ENCODE results near the gene AKT1S1. TPM values are rescaled to one million over a fixed set of nuclear protein-coding genes. Genes with fewer than 3 reads are reported as not detected.
"Not testable (repeated sequence)": the region's sequence is repeated elsewhere in the genome, so short reads cannot be mapped to it uniquely, and the experiment has no call there.

The AKT1S1 gene
- total RNA-seq, 1 donor from 2014 or later, result 33.5 TPM

DNA sequence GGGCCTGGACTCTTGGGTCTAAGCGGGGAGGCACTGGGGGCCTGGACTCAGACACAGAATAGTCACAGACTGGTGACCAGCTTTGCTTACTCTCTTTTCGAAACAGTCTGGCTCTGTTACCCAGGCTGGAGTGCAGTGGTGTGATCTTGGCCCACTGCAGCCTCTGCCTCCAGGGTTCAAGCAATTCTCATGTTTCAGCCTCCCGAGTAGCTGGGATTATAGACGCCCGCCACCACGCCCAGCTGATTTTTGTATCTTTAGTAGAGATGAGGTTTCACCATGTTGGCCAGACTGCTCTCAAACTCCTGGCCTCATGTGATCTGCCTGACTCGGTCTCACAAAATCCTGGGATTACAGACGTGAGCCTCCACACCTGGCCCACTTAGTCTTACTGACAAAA, 48.0 kb downstream of the AKT1S1 start:
- Mint-ChIP-seq H3K36me3 (ENCODE audit: low read depth) (peaks cover 18% of the 10 kb centered on the region), H3K9me3 (no peaks in the 10 kb centered on the region), H3K4me3 (no peak overlapping the region), H3K27me3 (no peaks in the 10 kb centered on the region), H3K27ac (no peak overlapping the region), H3K4me1 (peaks cover 6% of the 10 kb centered on the region)
- intact Hi-C loops (cut with micrococcal nuclease), result no loop called here
- no peak for DNase-seq

DNA sequence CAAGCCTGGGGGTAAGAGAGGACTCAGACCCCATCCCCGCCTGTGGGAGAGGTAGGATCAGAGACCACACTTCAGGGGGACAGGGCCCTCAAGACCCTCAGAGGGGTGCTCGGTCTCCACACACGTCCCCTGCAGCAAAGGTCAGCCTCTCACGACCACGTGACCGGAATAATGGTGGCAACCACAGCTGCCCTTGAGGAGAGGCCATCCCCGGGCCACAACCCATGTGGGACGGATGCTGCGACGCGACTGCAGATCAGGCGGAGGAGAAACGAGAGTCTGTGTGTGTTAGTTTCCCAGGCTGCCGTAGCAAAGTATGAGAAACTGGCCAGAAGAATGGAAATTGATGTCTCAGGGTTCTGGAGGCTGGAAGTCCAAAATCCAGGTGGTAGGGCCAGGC, 50.1 kb downstream of the AKT1S1 start:
- H3K4me1 Mint-ChIP-seq, result peaks cover 1% of the 10 kb centered on the region
- H3K27me3 Mint-ChIP-seq, result no peaks in the 10 kb centered on the region
- intact Hi-C loops (cut with micrococcal nuclease), result no loop called here
- no peak overlapping the region for H3K27ac Mint-ChIP-seq
- no peak for DNase-seq
- H3K9me3 Mint-ChIP-seq, result no peaks in the 10 kb centered on the region
- H3K36me3 Mint-ChIP-seq (ENCODE audit: low read depth), result peaks cover 17% of the 10 kb centered on the region
- H3K4me3 Mint-ChIP-seq, result no peak overlapping the region

DNA sequence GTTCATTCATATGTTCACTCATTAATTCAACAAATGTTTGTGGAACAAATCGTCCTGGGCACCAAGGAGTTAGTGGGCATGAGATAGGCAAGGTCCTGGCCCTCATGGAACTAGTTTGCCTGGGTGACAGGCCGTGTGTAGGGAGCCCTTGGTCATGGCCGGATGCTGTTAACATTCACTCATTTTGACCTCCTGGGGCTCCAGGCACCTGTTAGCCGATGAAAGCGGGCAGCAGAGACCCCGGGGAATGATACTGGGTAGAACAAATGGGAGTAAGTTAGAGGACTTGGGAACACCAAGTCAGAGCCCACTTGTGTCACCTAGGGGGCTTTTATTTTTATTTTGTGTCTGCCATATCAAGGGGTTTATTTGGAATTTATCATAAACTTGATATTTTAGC, 52.5 kb downstream of the AKT1S1 start:
- H3K27ac Mint-ChIP-seq, result no peak overlapping the region
- peaks cover 6% of the 10 kb centered on the region for H3K4me1 Mint-ChIP-seq
- intact Hi-C loops (cut with micrococcal nuclease), result no loop called here
- peaks cover 12% of the 10 kb centered on the region for H3K36me3 Mint-ChIP-seq (ENCODE audit: low read depth)
- no peak overlapping the region for H3K4me3 Mint-ChIP-seq
- H3K27me3 Mint-ChIP-seq, result no peaks in the 10 kb centered on the region
- H3K9me3 Mint-ChIP-seq, result no peaks in the 10 kb centered on the region
- no peak for DNase-seq

DNA sequence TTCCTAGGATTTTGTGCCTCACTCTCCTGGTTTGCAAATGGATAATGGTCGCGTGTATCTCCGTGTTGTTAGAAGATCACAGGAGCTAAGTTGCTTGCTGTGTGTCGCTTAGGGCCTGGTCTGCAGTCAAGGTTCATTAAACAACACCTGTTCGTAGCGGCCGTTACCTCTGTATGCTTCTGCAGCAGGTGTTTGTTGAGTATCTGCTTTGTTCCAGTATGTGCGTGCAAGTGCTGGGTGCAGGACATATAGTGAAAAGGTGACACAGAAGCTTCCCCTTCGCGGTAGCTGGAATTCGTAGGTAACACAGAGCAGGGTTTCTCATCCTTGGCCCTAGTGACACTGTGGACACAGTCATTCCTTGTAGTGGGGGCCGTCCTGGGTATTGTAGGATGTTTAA, 53.7 kb downstream of the AKT1S1 start:
- no peak for DNase-seq
- Mint-ChIP-seq H3K27ac (no peak overlapping the region), H3K4me3 (no peak overlapping the region), H3K36me3 (ENCODE audit: low read depth) (peaks cover 12% of the 10 kb centered on the region), H3K4me1 (peaks cover 12% of the 10 kb centered on the region), H3K9me3 (no peaks in the 10 kb centered on the region), H3K27me3 (no peaks in the 10 kb centered on the region)
- intact Hi-C loops (cut with micrococcal nuclease), result no loop called here

DNA sequence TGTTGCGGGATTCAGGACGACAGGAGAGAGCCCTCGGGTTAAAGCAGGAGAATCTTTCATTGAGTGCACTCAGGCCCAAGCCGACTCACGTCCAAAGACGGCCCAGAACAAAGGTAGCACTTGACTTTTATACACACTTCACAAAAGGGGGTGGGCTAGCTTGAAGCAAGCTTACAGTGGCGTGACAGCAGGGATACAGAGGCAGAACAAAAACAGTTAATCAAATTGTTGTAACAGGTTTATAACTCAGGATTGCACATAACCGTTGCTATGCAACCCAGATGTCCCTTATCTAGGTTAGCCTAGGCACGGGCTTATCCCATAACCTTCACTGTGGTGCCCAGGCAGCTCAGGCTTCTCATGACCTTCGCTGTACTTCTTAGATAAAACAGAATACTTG, 57.0 kb downstream of the AKT1S1 start:
- H3K9me3 Mint-ChIP-seq, result no peaks in the 10 kb centered on the region
- H3K27me3 Mint-ChIP-seq, result peaks cover 2% of the 10 kb centered on the region
- H3K36me3 Mint-ChIP-seq (ENCODE audit: low read depth), result peaks cover 8% of the 10 kb centered on the region
- H3K4me1 Mint-ChIP-seq, result peaks cover 14% of the 10 kb centered on the region
- no peak overlapping the region for H3K27ac Mint-ChIP-seq
- no peak overlapping the region for H3K4me3 Mint-ChIP-seq
- DNase-seq, result no peak
- intact Hi-C loops (cut with micrococcal nuclease), result no loop called here

DNA sequence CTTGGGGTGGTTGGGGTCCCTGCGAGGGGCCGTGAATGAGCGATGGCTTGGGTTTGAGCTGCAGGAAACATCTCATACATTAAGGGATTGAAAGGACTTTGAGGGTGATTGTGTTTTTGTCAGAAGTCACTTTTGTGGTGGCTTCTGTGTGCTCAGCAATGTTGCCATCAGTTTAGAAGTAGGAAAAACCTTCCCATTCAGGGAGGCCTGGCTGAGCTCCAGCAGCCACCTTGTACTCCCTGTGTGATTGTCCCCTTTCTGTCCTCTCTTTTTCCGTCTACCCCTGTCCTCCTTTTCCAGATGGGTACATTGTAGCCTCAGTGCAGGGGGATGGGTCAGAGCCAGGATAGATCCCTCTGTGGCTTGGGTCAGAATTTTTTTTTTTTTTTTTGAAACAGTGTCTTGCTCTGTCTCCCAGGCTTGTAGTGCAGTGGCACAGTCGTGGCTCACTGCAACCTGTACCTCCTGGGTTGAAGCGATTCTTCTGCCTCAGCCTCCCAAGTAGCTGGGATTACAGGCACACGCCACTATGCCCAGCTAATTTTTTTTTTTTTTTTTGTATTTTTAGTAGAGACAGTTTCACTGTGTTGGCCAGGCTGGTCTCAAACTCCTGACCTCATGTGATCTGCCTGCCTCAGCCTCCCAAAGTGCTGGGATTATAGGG, 57.6 kb downstream of the AKT1S1 start:
- H3K9me3 Mint-ChIP-seq; intact Hi-C loops (cut with micrococcal nuclease); DNase-seq; H3K27me3 Mint-ChIP-seq; H3K36me3 Mint-ChIP-seq (ENCODE audit: low read depth): not testable (repeated sequence)
- peaks cover 14% of the 10 kb centered on the region for H3K4me1 Mint-ChIP-seq
- peak overlapping the region; percentile 88 for H3K4me3 Mint-ChIP-seq
- peak overlapping the region; percentile 92 for H3K27ac Mint-ChIP-seq

Other genes starting within 250 kb of the AKT1S1 start
- 4.1 and 5.0 TPM in 2 replicates for gene RRAS, start 237.2 kb downstream of the AKT1S1 start, total RNA-seq
- gene SCAF1, start 235.1 kb downstream of the AKT1S1 start, total RNA-seq, result 75.0 and 84.9 TPM in 2 replicates
- gene IRF3, start 211.5 kb downstream of the AKT1S1 start, total RNA-seq, result 146 and 151 TPM in 2 replicates
- gene BCL2L12, start 211.4 kb downstream of the AKT1S1 start, total RNA-seq, result 69.3 and 72.0 TPM in 2 replicates
- 510 and 512 TPM in 2 replicates for gene PRMT1, start 200.1 kb downstream of the AKT1S1 start, total RNA-seq
- 8.4 and 8.6 TPM in 2 replicates for gene ADM5, start 187.8 kb downstream of the AKT1S1 start, total RNA-seq
- 3.4 and 3.6 TPM in 2 replicates for gene CPT1C, start 186.2 kb downstream of the AKT1S1 start, total RNA-seq
- gene TSKS, start 114.0 kb downstream of the AKT1S1 start, total RNA-seq, result 0.92 and 1.6 TPM in 2 replicates
- 61.8 and 68.0 TPM in 2 replicates for gene AP2A1, start 110.4 kb downstream of the AKT1S1 start, total RNA-seq
- 16.2 and 16.4 TPM in 2 replicates for gene FUZ, start 64.1 kb downstream of the AKT1S1 start, total RNA-seq
- gene MED25, start 59.1 kb downstream of the AKT1S1 start, total RNA-seq, result 49.1 and 51.5 TPM in 2 replicates
- 121 and 124 TPM in 2 replicates for gene PTOV1, start 26.2 kb downstream of the AKT1S1 start, total RNA-seq
- gene PNKP, start 9.8 kb downstream of the AKT1S1 start, total RNA-seq, result 123 and 124 TPM in 2 replicates
- 36.5 and 36.8 TPM in 2 replicates for gene TBC1D17, start 347 bp upstream of the AKT1S1 start, total RNA-seq
- gene IL4I1, start 19.5 kb upstream of the AKT1S1 start, total RNA-seq, result 40.4 and 41.4 TPM in 2 replicates
- gene ATF5, start 51.9 kb upstream of the AKT1S1 start, total RNA-seq, result 44.3 and 45.5 TPM in 2 replicates
- 217 and 232 TPM in 2 replicates for gene NUP62, start 52.1 kb upstream of the AKT1S1 start, total RNA-seq
- not detected in 2 replicates for gene SIGLEC11, start 83.8 kb upstream of the AKT1S1 start, total RNA-seq
- gene VRK3, start 148.0 kb upstream of the AKT1S1 start, total RNA-seq, result 66.1 and 70.0 TPM in 2 replicates
- gene ZNF473, start 148.7 kb upstream of the AKT1S1 start, total RNA-seq, result 13.1 and 14.2 TPM in 2 replicates